IPS-20b (cell line): ENCODE measurements around the gene HSD3B7.

Experiments
- H3K27ac ChIP-seq: one replicate; pipeline ENCODE4 v1.5.1; 2013; ENCODE audit warnings: low read length
- H3K27me3 ChIP-seq: 2 replicates; pipeline ENCODE4 v1.6.1; 2013; ENCODE audit warnings: mild to moderate bottlenecking, low read length, inconsistent platforms; ENCODE audit not compliant: insufficient read depth
- H3K36me3 ChIP-seq: 2 replicates; pipeline ENCODE4 v1.6.1; 2013; ENCODE audit warnings: low read depth, mild to moderate bottlenecking, inconsistent platforms, low read length, moderate library complexity; ENCODE audit not compliant: insufficient read depth
- H3K4me1 ChIP-seq: 2 replicates; pipeline ENCODE4 v1.6.1; 2013; ENCODE audit warnings: mild to moderate bottlenecking, control low read depth, inconsistent platforms, low read length, moderate library complexity; ENCODE audit not compliant: insufficient read depth
- H3K4me3 ChIP-seq: 2 replicates; pipeline ENCODE4 v1.5.1; 2013; ENCODE audit warnings: mild to moderate bottlenecking, low read length, inconsistent platforms
- H3K9ac ChIP-seq: 2 replicates; pipeline ENCODE4 v1.6.1; 2013; ENCODE audit warnings: low read depth, mild to moderate bottlenecking, inconsistent platforms, low read length, moderate library complexity
- H3K9me3 ChIP-seq: 2 replicates; pipeline ENCODE4 v1.6.1; 2013; ENCODE audit warnings: mild to moderate bottlenecking, low read depth, low read length, inconsistent platforms; ENCODE audit not compliant: insufficient read depth

HSD3B7 gene

DNA sequence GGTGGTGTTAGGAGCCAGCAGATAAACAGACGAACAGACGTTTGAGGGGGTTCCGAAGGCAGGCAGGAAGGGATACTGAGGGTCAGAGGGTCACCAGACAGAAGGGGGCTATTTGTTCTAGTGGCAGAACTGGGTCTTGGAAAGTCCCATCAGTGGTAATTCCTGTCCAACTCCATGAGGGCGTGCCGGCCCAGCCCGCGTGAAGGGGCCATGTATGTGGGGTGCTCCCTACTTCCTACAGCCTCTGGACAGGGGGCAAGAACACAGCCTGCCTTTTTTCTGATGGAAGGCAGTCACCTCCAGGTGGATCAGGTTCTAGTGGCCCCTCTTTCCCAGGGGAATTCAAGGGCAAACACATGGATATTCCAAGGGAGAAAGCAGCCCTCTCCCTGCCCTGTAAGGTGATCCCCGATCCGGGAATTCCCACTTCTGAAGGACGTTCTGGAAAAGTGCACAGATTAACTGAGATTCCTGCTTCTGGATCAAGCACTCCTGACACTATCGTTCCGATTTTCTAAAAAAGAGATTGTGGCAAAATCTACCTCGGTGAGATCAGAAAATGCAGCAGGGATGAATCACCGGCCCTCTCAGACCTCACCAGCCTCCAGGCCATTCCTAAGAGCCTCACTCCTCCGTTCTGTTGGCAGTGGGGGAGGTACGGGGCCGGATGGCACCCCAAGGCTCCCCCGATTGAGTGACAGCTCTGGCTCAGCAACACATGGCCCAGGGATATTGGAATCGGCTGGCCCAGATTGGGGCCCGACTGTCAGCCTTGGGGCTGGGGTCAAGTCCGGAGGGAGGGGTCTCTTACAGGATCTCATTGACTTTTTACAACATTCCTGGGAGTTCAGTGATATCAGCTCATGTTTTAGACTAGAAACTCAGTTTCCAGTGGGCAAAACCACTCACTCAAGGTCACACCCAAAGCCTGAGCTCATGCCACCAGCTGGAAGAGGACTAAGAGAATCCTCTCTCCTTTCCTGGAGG lies 13.0 kb downstream of the HSD3B7 start:
- peak overlapping the region; percentile 74 for H3K4me3 ChIP-seq
- H3K27ac ChIP-seq = no peak overlapping the region
- H3K9ac ChIP-seq = peak overlapping the region; percentile 17; the same call in 1 of the 2 replicates

DNA sequence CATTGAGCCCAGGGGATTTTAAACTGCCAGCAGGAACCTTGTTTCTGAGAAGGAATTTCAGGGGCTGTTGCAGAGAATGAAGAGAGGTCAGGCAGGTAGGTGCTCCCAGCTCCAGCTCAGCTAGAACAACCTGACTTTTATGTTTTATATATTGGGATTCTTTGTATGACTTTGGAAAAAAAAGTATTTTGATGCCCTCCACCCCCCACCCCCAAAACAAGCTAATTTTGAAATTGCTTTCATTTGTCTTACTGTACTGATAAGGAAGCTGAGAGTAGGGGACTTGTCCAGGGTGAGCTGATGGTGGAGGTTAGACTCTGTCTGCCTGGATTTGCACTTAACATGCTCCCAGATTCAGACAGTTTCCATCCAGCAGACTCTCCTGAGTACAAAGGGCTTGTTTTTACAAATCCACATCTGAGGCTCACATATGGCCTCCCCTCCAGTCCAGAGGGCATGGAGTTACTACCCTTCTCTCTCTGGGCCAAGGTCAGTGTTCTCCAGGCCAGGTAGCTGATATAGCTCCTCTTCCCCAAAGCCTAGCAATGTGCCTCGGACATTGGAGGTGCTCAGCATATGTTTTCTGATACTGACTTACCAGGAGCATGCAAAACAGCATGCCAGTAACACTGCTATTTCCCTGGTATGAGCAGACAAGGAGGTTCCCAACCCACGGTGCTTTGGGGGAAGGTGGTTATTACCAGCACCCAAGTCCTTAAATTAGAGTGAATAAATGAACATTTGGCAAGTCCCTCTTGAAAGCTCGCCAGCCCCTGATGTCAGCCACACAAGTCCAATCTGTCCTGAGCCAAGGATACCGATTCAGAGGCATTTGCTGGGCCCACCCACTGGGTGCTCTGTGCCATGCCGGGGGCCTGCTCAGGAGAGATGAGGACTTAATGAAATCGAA lies 14.1 kb downstream of the HSD3B7 start:
- Histone ChIP-seq H3K4me1 (peaks cover 5% of the 10 kb centered on the region; the same call in 1 of the 2 replicates), H3K4me3 (no peak overlapping the region), H3K36me3 (no peaks in the 10 kb centered on the region), H3K27ac (no peak overlapping the region), H3K27me3 (peaks cover 26% of the 10 kb centered on the region), H3K9me3 (no peaks in the 10 kb centered on the region), H3K9ac (no peak overlapping the region)

More for the DNA sequence above, 13.0 kb downstream of the HSD3B7 start:
- peaks cover 26% of the 10 kb centered on the region for H3K27me3 ChIP-seq
- H3K4me1 ChIP-seq = peaks cover 5% of the 10 kb centered on the region; the same call in 1 of the 2 replicates
- H3K9me3 ChIP-seq = no peaks in the 10 kb centered on the region
- H3K36me3 ChIP-seq = no peaks in the 10 kb centered on the region

DNA sequence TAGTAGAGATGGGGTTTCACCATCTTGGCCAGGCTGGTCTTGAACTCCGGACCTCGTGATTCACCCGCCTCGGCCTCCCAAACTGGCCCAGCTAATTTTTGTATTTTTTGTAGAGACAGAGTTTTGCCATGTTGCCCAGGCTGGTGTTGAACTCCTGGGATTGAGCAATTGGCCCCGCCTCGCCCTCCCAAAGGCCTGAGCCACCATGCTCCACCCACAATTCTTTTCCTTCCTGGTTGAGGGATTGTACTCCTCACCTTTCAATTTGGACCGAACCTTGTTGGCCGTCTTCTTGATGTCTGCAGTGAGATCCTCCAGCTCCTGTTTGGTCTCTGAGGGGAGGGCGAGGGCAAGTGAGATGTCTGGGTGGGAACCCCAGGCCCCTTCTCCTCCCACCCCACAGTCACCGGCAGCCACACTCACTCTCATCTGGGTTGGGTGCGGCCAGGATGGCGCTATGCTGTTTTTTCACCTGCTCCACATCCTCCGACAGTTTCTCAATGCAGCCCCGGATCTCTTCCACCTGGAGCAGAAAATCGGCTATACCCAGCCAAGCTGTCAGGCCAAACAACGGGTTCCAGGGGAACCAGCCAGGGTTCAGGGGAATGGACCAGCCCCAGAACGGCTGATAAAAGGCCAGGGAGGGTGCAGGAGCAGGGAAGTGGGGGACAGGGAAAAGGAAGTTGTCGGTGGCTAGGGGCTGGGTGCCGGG lies 15.8 kb downstream of the HSD3B7 start:
- peaks cover 26% of the 10 kb centered on the region for H3K27me3 ChIP-seq
- no peaks in the 10 kb centered on the region for H3K9me3 ChIP-seq
- no peaks in the 10 kb centered on the region for H3K36me3 ChIP-seq
- H3K4me3 ChIP-seq = no peak overlapping the region
- H3K27ac ChIP-seq = no peak overlapping the region
- H3K4me1 ChIP-seq = peaks cover 5% of the 10 kb centered on the region; the same call in 1 of the 2 replicates
- H3K9ac ChIP-seq = no peak overlapping the region

DNA sequence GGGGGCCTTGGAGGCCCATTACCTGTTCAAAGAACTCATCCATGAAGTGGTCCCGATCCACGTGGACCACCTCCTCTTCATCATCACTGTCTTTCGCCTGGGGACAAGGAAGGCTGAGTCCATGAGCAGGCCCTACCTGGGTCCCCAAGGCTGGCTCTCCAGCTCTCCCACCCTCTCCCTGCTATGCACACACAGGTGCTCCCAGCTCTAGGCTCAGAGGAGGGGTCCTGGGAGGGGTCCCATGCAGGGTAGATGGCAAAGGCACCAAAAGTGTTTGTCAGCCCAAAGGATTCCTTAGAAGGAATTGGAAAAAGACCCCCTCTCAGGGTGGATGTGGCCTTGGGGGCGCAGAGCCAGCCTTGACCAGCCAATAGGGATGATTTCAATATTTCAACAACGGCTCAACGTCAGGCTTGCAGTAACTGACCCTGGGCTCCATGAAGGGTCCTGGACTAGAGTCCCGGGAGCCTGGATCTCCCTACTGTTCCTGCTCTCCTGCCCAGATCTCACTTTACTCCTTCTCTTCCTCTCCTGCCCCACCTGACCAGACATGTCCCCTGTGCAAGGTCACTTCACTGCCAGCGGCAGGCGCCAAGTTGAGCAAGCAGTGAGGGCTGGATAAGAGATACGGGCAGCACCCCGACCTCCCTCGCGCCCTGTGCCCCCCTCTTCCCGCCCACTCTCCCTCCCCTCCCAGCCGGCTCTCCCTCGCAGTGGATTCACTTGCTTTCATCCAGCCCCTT lies 16.7 kb downstream of the HSD3B7 start:
- Histone ChIP-seq H3K27ac (no peak overlapping the region), H3K4me1 (peaks cover 5% of the 10 kb centered on the region; the same call in 1 of the 2 replicates), H3K4me3 (no peak overlapping the region), H3K9me3 (no peaks in the 10 kb centered on the region), H3K36me3 (no peaks in the 10 kb centered on the region), H3K9ac (no peak overlapping the region), H3K27me3 (peaks cover 20% of the 10 kb centered on the region)

DNA sequence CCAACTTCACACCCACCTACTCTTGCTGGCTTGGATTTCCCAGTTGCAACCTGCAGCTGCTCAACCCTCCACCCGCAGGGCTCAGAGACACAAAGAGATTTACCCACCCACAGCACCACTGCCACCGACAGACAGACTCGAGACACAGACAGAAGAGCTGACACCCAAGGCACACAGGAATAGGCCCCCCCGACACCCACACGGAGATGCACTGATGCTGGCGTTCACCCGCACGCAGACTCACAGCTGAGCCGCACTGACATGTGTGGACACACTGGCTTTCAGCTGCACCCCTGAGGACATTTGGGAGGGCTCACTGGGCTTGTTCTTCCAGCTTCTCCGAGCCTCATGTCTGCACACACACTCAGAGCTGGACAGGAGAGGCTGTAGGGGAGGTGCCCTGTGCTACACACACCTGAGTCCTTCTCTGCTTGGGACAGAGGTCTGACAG lies 17.3 kb downstream of the HSD3B7 start:
- H3K4me1 ChIP-seq = peaks cover 5% of the 10 kb centered on the region; the same call in 1 of the 2 replicates
- H3K27me3 ChIP-seq = peaks cover 20% of the 10 kb centered on the region
- H3K36me3 ChIP-seq = no peaks in the 10 kb centered on the region
- H3K9ac ChIP-seq = peak overlapping the region; percentile 27; the same call in 1 of the 2 replicates
- no peaks in the 10 kb centered on the region for H3K9me3 ChIP-seq
- H3K27ac ChIP-seq = no peak overlapping the region
- H3K4me3 ChIP-seq = no peak overlapping the region

DNA sequence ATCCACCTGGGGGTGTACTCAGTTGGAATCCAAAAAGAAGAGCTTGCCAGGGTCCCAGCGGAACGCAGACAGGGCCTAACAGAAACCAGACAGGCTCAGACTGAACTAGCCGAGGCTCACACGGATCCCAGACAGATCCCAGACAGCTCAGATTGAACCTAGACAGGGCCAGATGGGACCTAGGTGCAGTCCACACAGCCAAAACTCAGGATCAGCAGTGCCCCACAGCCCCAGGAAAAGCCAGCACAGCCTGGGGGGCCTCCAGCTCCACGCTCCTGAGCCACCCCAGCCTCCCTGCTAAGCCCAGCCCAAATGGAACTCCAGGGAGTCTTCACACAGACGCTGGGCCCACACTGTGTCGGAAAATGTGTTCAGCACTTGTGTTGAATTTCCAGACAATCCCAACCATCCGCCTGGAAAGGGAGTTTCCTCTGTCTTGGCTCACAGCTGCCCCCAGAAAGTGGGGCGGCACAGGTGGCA lies 17.9 kb downstream of the HSD3B7 start:
- Histone ChIP-seq H3K4me1 (peaks cover 5% of the 10 kb centered on the region; the same call in 1 of the 2 replicates), H3K9me3 (no peaks in the 10 kb centered on the region), H3K27me3 (peaks cover 14% of the 10 kb centered on the region), H3K4me3 (no peak overlapping the region), H3K27ac (no peak overlapping the region), H3K36me3 (no peaks in the 10 kb centered on the region), H3K9ac (no peak overlapping the region; the same call in 1 of the 2 replicates)

DNA sequence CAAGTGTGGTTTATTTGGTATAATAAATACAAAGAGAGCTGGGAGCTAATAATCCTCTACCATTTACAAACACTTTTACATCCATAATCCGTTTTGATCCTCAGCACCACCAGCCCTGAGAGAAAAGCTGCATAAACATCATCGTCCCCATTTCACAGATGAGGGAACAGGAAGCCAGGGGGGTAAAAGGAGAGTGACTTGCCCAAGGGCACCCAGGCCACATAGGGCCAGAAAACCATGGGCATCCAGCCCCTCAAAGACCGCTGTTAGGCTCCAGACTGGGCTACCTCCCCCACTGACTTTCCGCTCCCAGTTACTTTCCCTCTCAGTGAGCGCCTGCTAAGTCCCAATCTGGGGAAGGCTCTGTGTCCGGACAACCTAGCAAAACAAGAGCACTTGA lies 18.7 kb downstream of the HSD3B7 start:
- Histone ChIP-seq H3K27ac (no peak overlapping the region), H3K9ac (no peak overlapping the region), H3K9me3 (no peaks in the 10 kb centered on the region), H3K27me3 (peaks cover 6% of the 10 kb centered on the region; the same call in 1 of the 2 replicates), H3K4me1 (no peaks in the 10 kb centered on the region; the same call in 1 of the 2 replicates), H3K4me3 (no peak overlapping the region), H3K36me3 (no peaks in the 10 kb centered on the region)

DNA sequence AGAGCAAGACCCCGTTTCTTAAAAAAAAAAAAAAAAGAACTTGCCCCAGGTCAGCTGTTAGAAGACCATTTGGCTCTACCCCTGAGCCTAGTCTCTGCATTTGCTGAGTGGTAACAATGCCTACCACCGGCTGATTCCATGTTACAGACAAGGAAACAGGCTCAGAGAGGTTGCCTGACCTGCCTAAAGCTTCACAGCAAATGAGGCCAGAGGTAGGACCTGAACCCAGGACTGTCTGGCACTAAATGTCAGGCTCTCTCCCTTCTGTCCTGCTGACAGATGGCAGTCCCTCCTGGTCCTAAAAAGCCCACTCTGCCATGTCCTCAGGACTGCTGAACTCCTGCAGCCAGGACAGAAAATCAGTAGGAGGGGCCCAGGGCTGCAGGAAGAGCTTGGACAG lies 19.7 kb downstream of the HSD3B7 start:
- H3K27ac ChIP-seq = no peak overlapping the region
- no peak overlapping the region for H3K9ac ChIP-seq
- no peak overlapping the region for H3K4me3 ChIP-seq
- H3K4me1 ChIP-seq = peaks cover 2% of the 10 kb centered on the region; the same call in 1 of the 2 replicates
- no peaks in the 10 kb centered on the region for H3K36me3 ChIP-seq
- no peaks in the 10 kb centered on the region; the same call in 1 of the 2 replicates for H3K27me3 ChIP-seq
- no peaks in the 10 kb centered on the region for H3K9me3 ChIP-seq

DNA sequence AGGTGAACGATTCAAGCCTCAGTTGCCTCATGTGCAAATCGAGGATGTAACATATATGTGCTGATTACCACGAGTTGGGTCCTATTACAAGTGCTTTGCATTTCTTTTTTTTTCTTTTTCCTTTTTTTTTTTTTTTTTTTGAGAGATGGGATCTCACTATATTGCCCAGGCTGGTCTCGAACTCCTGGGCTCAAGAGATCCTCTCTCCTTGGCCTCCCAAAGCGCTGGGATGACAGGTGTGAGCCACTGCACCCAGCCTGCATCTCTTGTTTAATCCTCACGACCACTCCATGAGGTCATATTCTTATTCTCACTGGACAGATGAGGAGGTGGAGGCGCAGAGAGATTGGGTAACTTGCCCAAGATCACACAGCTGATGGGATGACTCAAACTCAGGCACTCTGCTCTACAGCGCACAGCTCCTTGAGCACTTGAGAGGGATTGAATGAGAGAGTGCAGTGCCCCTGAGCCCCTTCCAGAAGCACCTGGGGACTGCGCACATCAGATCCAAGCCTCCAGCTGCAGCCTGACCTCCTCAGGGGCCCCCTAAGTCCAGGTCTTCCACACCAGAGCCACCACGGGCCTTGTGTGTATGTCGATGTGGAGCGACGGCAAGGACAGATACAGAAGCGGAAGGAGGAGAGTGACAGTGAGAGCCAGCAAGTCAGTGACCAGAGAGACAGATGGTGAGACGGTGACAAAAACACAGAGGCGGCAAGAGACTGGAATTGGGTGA lies 20.5 kb downstream of the HSD3B7 start:
- no peak overlapping the region for H3K27ac ChIP-seq

DNA sequence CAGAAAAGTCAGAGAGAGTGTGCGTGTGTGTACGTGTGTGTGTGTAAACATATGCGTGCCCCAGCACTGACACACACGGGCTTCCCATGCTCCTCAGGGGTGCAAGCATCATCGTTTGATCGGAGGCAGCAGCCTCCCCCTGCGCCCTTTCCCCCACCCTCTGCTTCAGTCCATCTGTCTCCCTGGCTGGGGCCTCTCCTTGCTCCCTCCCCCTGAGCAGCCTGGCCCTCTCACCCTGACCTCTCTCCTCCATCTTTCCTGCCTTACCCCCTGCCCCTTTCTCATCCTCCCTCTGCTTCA lies 21.0 kb downstream of the HSD3B7 start:
- Histone ChIP-seq H3K27me3 (peaks cover 4% of the 10 kb centered on the region), H3K4me1 (peaks cover 3% of the 10 kb centered on the region; the same call in 1 of the 2 replicates)

More for the DNA sequence above, 20.5 kb downstream of the HSD3B7 start:
- Histone ChIP-seq H3K9ac (no peak overlapping the region), H3K36me3 (no peaks in the 10 kb centered on the region), H3K27me3 (no peaks in the 10 kb centered on the region; the same call in 1 of the 2 replicates), H3K4me3 (no peak overlapping the region), H3K4me1 (peaks cover 3% of the 10 kb centered on the region; the same call in 1 of the 2 replicates), H3K9me3 (no peaks in the 10 kb centered on the region)

More for the DNA sequence above, 21.0 kb downstream of the HSD3B7 start:
- Histone ChIP-seq H3K9ac (no peak overlapping the region), H3K4me3 (no peak overlapping the region), H3K27ac (no peak overlapping the region), H3K9me3 (no peaks in the 10 kb centered on the region), H3K36me3 (no peaks in the 10 kb centered on the region)
